HUES64 (cell line): ENCODE results near the gene ST6GALNAC1.
A peak's percentile ranks its signal among the peaks of the same experiment; 100 is the strongest.

Experiments
- H3K27ac ChIP-seq: 2 replicates; pipeline ENCODE4 v1.7.0; 2013; ENCODE audit warnings: low read depth, low read length, inconsistent platforms
- H3K27me3 ChIP-seq: 2 replicates; pipeline ENCODE4 v1.6.1; 2013; ENCODE audit warnings: mild to moderate bottlenecking, low read length; ENCODE audit not compliant: insufficient read depth
- H3K36me3 ChIP-seq: 2 replicates; pipeline ENCODE4 v1.6.1; 2013; ENCODE audit warnings: mild to moderate bottlenecking, low read length; ENCODE audit not compliant: insufficient read depth
- H3K4me1 ChIP-seq: 2 replicates; pipeline ENCODE4 v1.6.1; 2013; ENCODE audit warnings: mild to moderate bottlenecking, low read length, moderate library complexity; ENCODE audit not compliant: insufficient read depth
- H3K4me3 ChIP-seq: 2 replicates; pipeline ENCODE4 v1.5.1; 2013; ENCODE audit warnings: mild to moderate bottlenecking, low read length, moderate library complexity
- H3K9ac ChIP-seq: 2 replicates; pipeline ENCODE4 v1.6.1; 2013; ENCODE audit warnings: mild to moderate bottlenecking, low read depth, low read length
- H3K9me3 ChIP-seq: 2 replicates; pipeline ENCODE4 v1.6.1; 2013; ENCODE audit warnings: low read depth, low read length; ENCODE audit not compliant: insufficient read depth
- WGBS: fragments of 150-250, 120-280 bp; methylation state at CpG from one replicate; pipeline ENCODE4 v1.1.7; 2013; ENCODE audit warnings: missing lambda C conversion rate; 5-methylcytosine and 5-hydroxymethylcytosine counted together

Gene ST6GALNAC1

GRCh38 chr17:76585033-76585648, 58.4 kb downstream of the ST6GALNAC1 start:
- Histone ChIP-seq H3K27ac (no peak overlapping the region), H3K27me3 (peaks cover 76% of the 10 kb centered on the region), H3K36me3 (no peaks in the 10 kb centered on the region)

GRCh38 chr17:76584427-76585032, 59.0 kb downstream of the ST6GALNAC1 start:
- H3K4me3 ChIP-seq = peak overlapping the region; percentile 61
- peaks cover 73% of the 10 kb centered on the region for H3K27me3 ChIP-seq
- 8% methylated on average over 17 of the region's 17 CpGs for WGBS
- H3K4me1 ChIP-seq = peaks cover 11% of the 10 kb centered on the region; the same call in 1 of the 2 replicates
- no peaks in the 10 kb centered on the region for H3K36me3 ChIP-seq
- H3K9me3 ChIP-seq = no peaks in the 10 kb centered on the region
- peak overlapping the region; percentile 57 for H3K9ac ChIP-seq
- no peak overlapping the region for H3K27ac ChIP-seq

More at GRCh38 chr17:76585033-76585648, 58.4 kb downstream of the ST6GALNAC1 start:
- peak overlapping the region; percentile 61 for H3K4me3 ChIP-seq
- H3K9ac ChIP-seq = peak overlapping the region; percentile 57
- peaks cover 11% of the 10 kb centered on the region; the same call in 1 of the 2 replicates for H3K4me1 ChIP-seq
- no peaks in the 10 kb centered on the region for H3K9me3 ChIP-seq
- WGBS = under 1% methylated on average over 62 of the region's 62 CpGs

DNA sequence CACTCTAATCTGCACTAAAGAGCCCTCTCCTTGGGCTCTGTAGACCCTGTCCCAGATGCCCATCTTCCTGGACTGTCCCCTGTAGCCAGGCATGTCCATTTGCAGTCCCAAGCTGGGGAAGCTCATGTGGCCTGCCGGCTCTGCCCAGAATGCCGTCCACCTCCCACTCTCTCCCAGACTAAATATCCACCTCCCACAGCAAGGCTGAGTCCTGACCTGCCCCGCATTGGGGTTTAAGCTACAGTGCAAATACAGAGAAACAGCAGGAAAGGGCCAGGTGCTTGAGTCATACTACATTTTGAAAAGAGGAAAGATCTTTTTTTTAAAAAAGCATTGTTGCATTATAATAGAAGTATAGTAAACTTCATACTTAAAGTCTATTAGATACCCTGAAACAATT, 60.9 kb downstream of the ST6GALNAC1 start:
- no peak overlapping the region for H3K4me3 ChIP-seq

DNA sequence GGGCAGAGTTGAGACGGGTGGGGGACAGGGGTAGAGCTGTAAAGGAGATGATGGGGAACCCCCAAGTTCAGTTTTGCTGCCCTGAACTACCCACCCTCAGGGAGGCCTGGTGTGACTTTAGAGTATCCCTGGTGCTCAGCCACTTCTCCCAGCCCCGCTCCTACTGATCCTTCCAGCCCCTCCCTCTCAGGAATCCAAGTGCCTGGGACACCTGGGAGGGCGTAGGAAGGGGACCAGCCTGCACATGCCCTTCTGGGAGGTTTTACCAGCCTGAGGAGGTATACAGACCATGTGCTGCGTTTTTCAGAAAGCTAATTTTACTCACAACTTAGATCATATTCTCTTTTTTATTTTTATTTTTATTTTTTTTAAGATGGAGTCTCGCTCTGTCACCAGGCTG, 62.0 kb downstream of the ST6GALNAC1 start:
- H3K9me3 ChIP-seq = no peaks in the 10 kb centered on the region
- H3K4me3 ChIP-seq = no peak overlapping the region
- no peak overlapping the region for H3K9ac ChIP-seq
- H3K4me1 ChIP-seq = 0 out of 2 replicates have a peak, but pooled peaks cover 5% of the 10 kb centered on the region
- 89% methylated on average over 4 of the region's 5 CpGs for WGBS
- H3K27me3 ChIP-seq = peaks cover 46% of the 10 kb centered on the region
- H3K36me3 ChIP-seq = no peaks in the 10 kb centered on the region
- no peak overlapping the region for H3K27ac ChIP-seq

More for the DNA sequence above, 60.9 kb downstream of the ST6GALNAC1 start:
- 78% methylated on average over 3 of the region's 3 CpGs for WGBS
- Histone ChIP-seq H3K36me3 (no peaks in the 10 kb centered on the region), H3K27ac (no peak overlapping the region), H3K9ac (no peak overlapping the region), H3K9me3 (no peaks in the 10 kb centered on the region), H3K27me3 (peaks cover 57% of the 10 kb centered on the region), H3K4me1 (peaks cover 11% of the 10 kb centered on the region; the same call in 1 of the 2 replicates)

DNA sequence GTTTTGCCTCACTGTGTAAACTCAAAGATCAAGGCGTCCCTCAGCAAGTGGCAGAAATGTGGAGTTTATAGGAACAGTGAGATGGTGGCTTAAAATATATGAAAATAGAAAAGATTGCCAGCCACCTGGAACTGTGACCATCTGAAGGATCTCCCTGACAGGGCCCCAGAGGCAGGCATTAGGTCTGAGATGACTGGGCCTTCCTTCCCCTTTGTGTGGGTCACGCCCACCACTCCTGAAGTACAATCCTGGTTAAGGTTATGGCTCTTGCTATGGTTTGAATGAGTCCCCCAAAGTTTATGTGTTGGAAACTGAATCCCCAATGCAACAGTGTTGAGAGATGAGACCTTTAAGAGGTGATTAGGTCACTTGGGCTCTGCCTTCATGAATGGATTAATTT, 64.3 kb downstream of the ST6GALNAC1 start:
- WGBS = 99% methylated on average over 2 of the region's 2 CpGs
- Histone ChIP-seq H3K36me3 (no peaks in the 10 kb centered on the region), H3K27ac (no peak overlapping the region), H3K4me3 (no peak overlapping the region), H3K27me3 (peaks cover 23% of the 10 kb centered on the region), H3K9ac (no peak overlapping the region), H3K9me3 (no peaks in the 10 kb centered on the region), H3K4me1 (0 out of 2 replicates have a peak, but pooled peaks cover 5% of the 10 kb centered on the region)

GRCh38 chr17:76578376-76578775, 65.2 kb downstream of the ST6GALNAC1 start:
- H3K4me1 ChIP-seq = 0 out of 2 replicates have a peak, but pooled peaks cover 5% of the 10 kb centered on the region
- no peak overlapping the region for H3K4me3 ChIP-seq
- peaks cover 14% of the 10 kb centered on the region for H3K27me3 ChIP-seq
- H3K9me3 ChIP-seq = no peaks in the 10 kb centered on the region
- no peak overlapping the region for H3K27ac ChIP-seq
- 88% methylated on average over 5 of the region's 5 CpGs for WGBS
- H3K36me3 ChIP-seq = no peaks in the 10 kb centered on the region
- H3K9ac ChIP-seq = no peak overlapping the region

GRCh38 chr17:76577876-76578275, 65.7 kb downstream of the ST6GALNAC1 start:
- 0 out of 2 replicates have a peak, but pooled peaks cover 5% of the 10 kb centered on the region for H3K4me1 ChIP-seq
- H3K27me3 ChIP-seq = peaks cover 11% of the 10 kb centered on the region
- H3K4me3 ChIP-seq = no peak overlapping the region
- no peak overlapping the region for H3K9ac ChIP-seq
- H3K27ac ChIP-seq = no peak overlapping the region
- no peaks in the 10 kb centered on the region for H3K36me3 ChIP-seq
- 96% methylated on average over 6 of the region's 7 CpGs for WGBS
- H3K9me3 ChIP-seq = no peaks in the 10 kb centered on the region

DNA sequence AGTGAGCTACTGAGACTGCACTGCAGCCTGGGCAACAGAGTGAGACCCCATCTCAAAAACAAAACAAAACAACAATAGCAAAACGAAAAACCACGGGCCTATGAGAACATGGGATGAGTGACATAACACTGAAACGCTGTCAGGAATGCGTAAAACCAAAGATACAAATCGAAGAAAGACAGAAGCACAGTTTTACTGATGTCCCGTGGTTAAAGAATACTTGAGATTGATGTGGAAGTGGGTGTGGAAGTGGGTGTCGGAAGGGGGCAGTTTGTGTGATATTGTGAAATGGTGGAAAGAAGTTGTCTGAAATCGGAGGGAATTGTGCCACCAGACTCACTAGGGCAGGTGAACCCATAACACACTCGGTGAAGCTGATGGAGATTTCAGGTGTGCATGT, 67.4 kb downstream of the ST6GALNAC1 start:
- Histone ChIP-seq H3K27me3 (peaks cover 2% of the 10 kb centered on the region), H3K36me3 (no peaks in the 10 kb centered on the region)

GRCh38 chr17:76575570-76575969, 68.0 kb downstream of the ST6GALNAC1 start:
- 92% methylated on average over 5 of the region's 5 CpGs for WGBS

More for the DNA sequence above, 67.4 kb downstream of the ST6GALNAC1 start:
- WGBS = 95% methylated on average over 9 of the region's 9 CpGs
- 0 out of 2 replicates have a peak, but pooled peaks cover 5% of the 10 kb centered on the region for H3K4me1 ChIP-seq
- no peak overlapping the region for H3K4me3 ChIP-seq
- H3K27ac ChIP-seq = no peak overlapping the region
- no peak overlapping the region for H3K9ac ChIP-seq
- H3K9me3 ChIP-seq = no peaks in the 10 kb centered on the region

More at GRCh38 chr17:76575570-76575969, 68.0 kb downstream of the ST6GALNAC1 start:
- Histone ChIP-seq H3K4me1 (no peaks in the 10 kb centered on the region), H3K9ac (no peak overlapping the region), H3K36me3 (no peaks in the 10 kb centered on the region), H3K4me3 (no peak overlapping the region), H3K9me3 (no peaks in the 10 kb centered on the region), H3K27ac (no peak overlapping the region), H3K27me3 (no peaks in the 10 kb centered on the region)
